SKM-1 treated with dmso at 0.1 percent for 144 hours (cell line): ENCODE results near the gene CDH13.

Source experiments
- DNase-seq: peaks from one replicate; lab custom pipeline; 2025; ENCODE audit not compliant: unreplicated experiment; lab: John Stamatoyannopoulos, UW

Gene CDH13

DNA sequence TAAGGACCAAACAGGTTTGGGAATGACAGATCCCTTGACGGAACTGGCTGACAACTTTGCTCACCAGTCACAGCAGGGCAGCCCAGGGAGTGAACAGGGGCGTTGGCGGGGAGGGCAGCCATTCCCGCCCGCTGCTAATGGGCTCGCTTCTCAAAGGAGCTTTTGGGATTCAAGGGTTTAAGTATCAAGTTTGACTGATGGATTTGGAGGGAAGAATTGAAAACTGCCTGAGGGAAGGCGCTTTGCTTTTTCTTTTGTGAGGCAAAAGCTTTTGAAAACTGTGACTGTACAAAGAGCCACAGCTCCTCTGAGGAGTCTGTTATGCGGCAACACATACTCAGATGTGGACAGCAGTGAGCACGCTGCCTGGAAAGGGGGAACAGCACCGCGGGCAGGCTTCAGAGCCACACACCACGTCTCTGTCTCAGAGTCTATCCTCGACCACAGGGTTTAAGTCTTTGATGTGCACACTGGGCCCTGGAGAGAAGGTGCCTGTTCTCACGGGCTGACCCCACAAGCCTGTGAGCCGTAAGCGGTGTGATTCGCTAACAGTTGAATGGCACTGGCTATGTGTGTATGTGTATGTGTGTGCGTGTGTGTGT lies 1101.1 kb downstream of the CDH13 start:
- no peak for DNase-seq

GRCh38 chr16:83728492-83728891 lies 1101.7 kb downstream of the CDH13 start:
- DNase-seq: no peak

DNA sequence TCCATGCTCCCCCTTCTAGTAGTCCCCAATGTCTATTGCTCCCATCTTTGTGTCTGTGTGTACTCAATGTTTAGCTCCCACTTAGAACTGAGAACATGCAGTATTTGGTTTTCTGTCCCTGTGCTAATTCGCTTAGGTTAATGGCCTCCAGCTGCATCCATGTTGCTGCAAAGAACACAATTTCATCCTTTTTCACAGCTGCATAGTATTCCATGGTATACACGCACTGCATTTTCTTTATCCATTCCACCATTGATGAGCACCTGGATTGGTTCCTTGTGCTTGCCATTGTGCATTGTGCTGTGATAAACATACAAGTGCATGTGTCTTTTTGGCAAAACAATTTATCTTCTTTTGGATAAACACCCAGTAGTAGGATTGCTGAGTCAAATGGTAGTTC lies 1104.0 kb downstream of the CDH13 start:
- DNase-seq: no peak

DNA sequence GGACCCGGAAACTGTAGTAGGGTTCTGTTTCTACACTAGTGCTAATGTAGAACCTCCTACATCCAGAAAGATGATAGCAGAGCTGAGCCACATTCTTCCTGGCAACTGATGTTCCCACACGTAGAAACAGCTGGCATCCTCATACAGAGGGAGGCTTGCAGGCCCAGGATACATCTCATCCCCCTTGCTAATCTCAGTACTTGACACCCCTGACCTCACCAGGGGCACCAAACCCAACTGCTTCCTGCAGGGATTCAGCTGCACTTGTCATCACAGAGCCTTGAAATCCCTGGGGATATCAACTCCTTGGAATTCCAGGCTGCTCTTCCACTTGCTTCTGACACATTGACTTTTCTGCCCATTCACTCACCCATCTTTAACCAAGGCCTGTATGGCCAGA lies 1105.8 kb downstream of the CDH13 start:
- DNase-seq: no peak

DNA sequence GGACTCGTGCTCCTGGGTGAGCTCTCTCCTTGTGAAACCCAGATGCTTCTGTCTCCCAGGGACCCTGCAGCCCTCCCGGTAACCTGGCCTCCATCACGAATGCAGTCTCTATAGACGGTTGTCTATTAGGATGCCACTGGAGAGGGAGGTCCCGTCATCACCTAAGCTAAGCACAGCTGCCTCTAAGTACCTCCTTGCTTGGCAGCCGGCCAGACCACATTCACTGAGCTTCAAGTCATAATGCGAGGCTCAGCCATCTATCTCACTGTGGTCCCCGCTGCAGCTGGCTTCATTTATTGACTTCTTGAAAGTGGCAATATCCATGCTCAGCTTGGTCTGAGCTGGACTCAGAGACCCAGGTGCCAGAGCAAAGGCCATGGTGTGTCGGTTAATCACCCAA lies 1106.5 kb downstream of the CDH13 start:
- DNase-seq: no peak

DNA sequence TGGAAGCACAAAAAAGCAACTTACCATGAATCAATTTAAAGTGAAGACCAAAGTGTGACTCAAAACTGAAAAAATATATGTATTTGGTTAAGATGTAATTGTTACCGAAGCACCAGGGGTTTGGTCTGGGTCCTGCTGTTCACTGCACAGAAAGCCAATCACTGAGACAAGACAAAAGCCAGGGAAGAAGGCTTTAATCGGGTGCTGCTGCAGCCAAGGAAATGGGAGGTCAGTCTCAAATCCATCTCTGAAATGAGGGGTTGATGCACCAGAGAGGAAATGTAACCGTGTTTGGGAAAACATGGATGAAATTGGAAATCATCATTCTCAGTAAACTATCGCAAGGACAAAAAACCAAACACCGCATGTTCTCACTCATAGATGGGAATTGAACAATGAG lies 1107.4 kb downstream of the CDH13 start:
- DNase-seq: no peak

GRCh38 chr16:83737729-83738354 lies 1111.1 kb downstream of the CDH13 start:
- DNase-seq: no peak

DNA sequence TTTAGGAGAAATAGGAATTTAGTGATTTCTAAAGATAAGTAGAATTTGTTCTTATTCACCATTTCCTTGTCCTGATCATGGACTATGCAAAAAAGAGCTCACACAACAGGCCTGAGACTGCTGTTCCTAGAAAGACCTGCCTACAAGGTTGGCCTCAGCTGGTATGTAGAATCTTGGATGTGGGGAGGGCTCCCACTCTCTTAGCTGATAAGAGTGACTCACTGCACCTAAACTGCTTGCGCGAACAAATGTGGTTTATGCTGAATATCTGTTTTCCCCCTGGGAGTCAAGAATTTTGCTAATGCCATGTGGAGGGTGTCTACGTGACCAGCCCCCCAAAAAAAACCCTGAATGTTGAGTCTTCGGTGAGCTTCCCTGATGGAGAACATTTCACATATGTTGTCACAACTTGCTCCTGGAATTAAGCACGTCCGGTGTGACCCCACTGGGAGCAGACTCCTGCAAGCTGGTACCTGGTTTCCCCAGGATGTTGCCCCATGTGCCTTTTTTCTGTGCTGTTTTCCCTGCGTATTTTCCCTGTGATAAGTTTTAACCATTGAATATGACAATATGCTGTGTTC lies 1112.2 kb downstream of the CDH13 start:
- no peak for DNase-seq

DNA sequence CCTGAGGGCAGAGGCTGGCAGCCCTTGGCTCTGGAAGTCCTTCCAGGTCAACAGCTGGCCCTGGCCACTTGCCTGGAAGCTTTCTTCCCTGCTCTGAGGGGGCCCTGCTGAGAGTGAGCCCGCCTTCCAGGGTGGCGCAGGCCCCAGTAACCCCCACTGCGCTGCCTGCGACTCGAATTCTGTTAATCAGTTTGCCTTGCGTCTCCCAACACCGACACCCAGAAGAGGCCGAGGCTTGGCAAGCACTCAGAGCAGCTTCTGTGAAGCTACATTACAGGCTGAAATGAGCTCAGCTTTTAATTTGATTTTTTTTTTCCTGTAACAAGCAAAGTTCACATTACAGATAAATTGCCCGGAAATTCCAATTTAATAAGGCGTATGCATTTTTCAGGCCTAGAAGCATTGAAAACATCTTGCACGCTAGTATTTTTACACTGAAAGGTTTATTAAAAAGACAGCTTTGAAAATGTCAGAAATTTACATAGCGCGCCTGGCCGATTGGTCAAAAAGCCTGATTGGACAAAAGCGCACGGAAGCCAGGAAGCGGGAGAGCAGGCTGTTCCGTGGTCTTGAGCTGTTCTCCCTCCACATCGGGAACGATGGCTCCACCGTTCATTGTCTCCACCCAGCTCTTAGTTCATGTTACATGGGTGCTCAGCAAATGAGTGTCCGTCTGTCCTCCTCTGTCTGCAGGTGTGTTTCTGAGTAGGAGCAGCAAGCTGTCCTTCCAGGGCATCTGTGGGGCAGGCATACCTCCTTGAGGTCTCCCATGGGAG lies 1115.5 kb downstream of the CDH13 start:
- DNase-seq: no peak

DNA sequence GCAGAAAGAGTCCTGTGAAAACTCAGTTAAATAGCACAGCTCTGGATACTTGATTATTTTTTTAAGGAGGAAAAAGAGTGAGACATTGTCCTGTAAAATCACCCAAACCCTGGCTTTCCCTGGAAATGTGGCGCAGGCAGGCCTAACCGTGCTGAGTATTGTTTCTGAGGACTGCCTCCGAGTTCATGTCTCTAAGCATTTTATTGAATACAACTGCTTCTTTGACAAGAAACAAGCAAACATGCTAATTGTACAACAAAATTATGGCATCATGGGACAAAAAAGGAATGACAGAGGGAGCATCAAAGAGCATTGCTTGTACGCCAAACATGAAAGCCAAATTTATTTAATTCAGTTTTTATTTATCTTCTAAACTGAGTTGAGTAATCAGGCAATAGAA lies 1116.5 kb downstream of the CDH13 start:
- DNase-seq: no peak

GRCh38 chr16:83743720-83744119 lies 1117.0 kb downstream of the CDH13 start:
- DNase-seq: no peak

DNA sequence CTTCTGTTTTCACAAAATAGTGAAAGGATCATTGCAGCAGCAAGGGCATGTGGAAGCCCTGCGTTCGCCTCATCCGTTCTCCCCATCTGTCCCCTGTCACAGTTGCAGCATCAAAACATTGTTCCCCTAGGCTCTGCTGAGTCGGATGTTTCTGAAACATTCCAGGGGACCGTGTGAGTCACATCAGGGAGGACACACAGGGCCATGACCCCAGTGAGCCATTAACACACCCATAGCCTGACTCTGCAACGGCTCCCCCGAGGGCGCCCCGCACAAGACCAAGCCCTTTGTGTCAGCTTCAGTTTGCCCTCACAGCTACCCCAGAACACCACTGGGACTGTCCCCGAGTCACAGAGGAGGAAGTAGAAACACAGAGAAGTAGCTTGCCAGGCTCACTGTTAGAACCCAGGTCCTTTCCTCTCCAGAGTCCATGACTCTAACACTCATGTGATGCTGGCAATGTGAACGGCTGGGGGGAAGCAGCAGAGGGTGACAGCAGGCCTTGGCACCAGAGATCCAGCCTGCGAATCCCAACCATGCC lies 1117.7 kb downstream of the CDH13 start:
- no peak for DNase-seq

GRCh38 chr16:83746611-83747010 lies 1119.8 kb downstream of the CDH13 start:
- DNase-seq: no peak

DNA sequence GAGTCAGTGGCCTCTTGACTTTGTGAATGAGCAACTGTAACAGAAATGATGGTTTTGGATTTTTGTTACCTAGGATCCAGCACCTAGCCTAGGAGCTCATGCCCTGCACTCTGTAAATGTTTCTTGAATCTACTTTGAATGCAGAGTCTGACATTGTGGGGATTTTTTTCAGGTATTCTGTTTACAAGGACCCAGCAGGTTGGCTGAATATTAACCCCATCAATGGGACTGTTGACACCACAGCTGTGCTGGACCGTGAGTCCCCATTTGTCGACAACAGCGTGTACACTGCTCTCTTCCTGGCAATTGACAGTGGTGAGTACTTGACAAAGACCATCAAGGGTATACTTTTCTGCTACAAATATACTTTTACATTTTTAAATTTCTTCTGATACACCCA lies 1121.2 kb downstream of the CDH13 start:
- DNase-seq: no peak

DNA sequence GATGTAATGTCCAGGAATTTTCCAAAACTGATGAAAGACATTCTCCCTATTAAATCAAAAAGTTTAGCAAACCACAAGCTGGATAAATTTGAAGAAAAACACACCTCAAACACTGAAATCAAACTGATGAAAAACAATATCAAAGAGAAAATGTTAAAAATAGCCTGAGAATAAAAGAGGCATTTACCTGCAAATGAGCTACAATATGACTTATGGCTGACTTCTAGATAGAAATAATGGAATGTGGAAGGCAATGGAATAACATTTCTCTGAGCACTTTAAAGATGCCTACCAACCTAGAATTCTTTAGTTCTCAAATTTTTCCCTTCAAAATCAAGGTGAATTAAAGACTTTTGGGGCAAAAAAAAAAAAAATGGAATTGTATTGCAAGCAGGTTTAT lies 1128.6 kb downstream of the CDH13 start:
- no peak for DNase-seq

GRCh38 chr16:83762141-83762991 lies 1135.6 kb downstream of the CDH13 start:
- DNase-seq: no peak

DNA sequence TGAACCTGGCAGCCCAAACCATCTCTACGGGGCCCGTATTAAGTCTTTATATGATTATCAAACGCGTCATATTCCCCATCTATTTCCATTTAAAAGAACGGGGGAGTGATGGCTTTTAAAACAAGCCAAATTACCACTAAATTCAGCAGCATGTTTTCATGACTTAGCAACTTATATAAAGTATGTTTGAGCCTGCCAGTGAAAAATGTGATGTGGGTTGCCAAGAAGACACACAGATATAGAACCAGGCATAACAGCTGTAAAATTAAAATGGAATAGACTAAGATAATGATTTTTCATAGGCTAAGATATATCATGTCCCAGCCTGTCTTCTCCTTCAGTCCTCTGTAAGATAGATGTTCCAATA lies 1136.2 kb downstream of the CDH13 start:
- no peak for DNase-seq

- no peak for DNase-seq
Measured at GRCh38 chr16:83768986-83769385, 1142.2 kb downstream of the CDH13 start.

- no peak for DNase-seq
Measured at GRCh38 chr16:83769397-83770008, 1142.7 kb downstream of the CDH13 start.

DNA sequence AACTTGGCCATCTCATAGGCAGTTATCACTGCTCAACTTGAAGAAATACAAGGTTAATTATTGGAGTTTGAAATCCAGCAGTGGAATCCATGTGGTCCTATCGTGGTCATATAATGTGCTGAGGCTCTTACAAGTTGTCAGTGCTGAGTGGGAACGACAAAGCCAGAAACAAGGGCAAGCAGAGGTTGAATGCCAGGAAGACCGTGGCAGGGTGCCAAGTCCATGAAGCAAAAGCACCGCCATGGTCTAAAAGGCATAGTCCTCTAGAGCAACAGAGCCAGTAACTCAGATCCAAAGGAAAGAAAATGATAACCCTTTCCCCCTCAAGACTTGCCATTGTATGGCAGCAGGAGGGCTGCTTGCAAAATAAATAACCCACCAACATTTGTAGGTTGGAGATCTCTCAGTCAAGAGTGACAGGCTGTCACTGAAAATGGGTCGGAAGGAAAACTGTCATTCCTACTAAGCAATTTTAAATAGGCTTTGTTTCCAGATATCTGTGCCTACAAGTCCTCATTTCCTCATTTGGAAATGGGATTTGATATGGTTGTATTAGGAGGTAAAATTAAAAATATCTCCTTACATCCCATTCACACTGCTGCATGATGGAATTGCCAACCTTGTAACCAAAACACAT lies 1144.7 kb downstream of the CDH13 start:
- DNase-seq: no peak
